Stomach (tissue), 4 donors: ENCODE measurements around the gene UGT1A7.

Experiments used
- EP300 ChIP-seq: sonication (generic); formaldehyde crosslinking; IDR thresholded peaks from one replicate; pipeline ENCODE4 v1.6.1; 2017; ENCODE audit warnings: antibody characterized with exemption
- POLR2A ChIP-seq, 4 donors: fragments of 450-650 bp; IDR thresholded peaks; one replicate each; pipeline ENCODE4 v1.6.1; 2016; ENCODE audit warnings: antibody characterized with exemption in 4 of 4, control low read depth in 2 of 4, mild to moderate bottlenecking in 1 of 4, moderate library complexity in 1 of 4
- POLR2AphosphoS5 ChIP-seq, 3 donors: sonication (generic); formaldehyde crosslinking; IDR thresholded peaks; one replicate each; pipeline ENCODE4 v1.6.1; 2016; ENCODE audit warnings: antibody characterized with exemption in 3 of 3
- TF ChIP-seq, protein P1 (sequence below), 7 experiments: fragments of 450-650 bp in 4 of 7; fragments of 200-600 bp in 3 of 7; sonication (generic) in 3 of 7; IDR thresholded peaks; one replicate each; pipeline ENCODE4 v1.5.1; 2016 to 2019; ENCODE audit warnings: antibody characterized with exemption in 7 of 7, control low read depth in 2 of 7, mild to moderate bottlenecking in 1 of 7

DNA sequence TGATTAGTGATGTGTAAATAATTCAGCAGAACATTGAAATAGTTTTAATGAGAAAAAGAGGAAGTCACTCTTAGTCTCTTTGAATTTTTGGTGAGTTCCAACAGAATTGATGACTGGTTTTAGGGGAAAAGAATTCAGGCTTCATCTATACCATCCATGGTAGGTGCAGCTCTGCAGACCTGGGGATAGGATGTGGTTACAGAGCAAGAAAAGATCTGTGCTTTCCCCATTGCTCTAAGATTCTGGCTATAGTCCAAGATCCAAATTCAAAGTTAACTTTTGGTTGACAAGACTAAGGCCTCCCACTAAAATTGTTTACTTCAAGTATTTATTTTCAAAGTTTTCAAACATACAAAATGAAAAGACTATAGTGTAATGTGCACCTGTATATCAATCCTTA lies 41.8 kb upstream of the UGT1A7 start:
- TF ChIP-seq POLR2A (IDR thresholded peaks at IDR 0.05) (no peak), POLR2AphosphoS5 (IDR thresholded peaks at IDR 0.05) (no peak), EP300 (no peak)
- TF ChIP-seq, protein P1, sequence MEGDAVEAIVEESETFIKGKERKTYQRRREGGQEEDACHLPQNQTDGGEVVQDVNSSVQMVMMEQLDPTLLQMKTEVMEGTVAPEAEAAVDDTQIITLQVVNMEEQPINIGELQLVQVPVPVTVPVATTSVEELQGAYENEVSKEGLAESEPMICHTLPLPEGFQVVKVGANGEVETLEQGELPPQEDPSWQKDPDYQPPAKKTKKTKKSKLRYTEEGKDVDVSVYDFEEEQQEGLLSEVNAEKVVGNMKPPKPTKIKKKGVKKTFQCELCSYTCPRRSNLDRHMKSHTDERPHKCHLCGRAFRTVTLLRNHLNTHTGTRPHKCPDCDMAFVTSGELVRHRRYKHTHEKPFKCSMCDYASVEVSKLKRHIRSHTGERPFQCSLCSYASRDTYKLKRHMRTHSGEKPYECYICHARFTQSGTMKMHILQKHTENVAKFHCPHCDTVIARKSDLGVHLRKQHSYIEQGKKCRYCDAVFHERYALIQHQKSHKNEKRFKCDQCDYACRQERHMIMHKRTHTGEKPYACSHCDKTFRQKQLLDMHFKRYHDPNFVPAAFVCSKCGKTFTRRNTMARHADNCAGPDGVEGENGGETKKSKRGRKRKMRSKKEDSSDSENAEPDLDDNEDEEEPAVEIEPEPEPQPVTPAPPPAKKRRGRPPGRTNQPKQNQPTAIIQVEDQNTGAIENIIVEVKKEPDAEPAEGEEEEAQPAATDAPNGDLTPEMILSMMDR (IDR thresholded peaks at IDR 0.05) = no peak
